Sigmoid colon (tissue), 4 donors: ENCODE data around the gene AMACR.

Source experiments
- EP300 ChIP-seq, 4 donors: sonication (generic); formaldehyde crosslinking; IDR thresholded peaks; one replicate each; pipeline ENCODE4 v1.6.1; 2017; ENCODE audit warnings: antibody characterized with exemption in 4 of 4
- POLR2A ChIP-seq, 2 donors: fragments of 450-650 bp; IDR thresholded peaks; one replicate each; pipeline ENCODE4 v1.6.1; 2016; ENCODE audit warnings: antibody characterized with exemption in 2 of 2, mild to moderate bottlenecking in 2 of 2, moderate library complexity in 2 of 2
- POLR2AphosphoS5 ChIP-seq, 4 donors: sonication (generic); formaldehyde crosslinking; IDR thresholded peaks; one replicate each; pipeline ENCODE4 v1.6.1; 2017; ENCODE audit warnings: antibody characterized with exemption in 4 of 4
- TF ChIP-seq, protein P1 (sequence below), 4 experiments: fragments of 450-650 bp in 3 of 4; fragments of 200-600 bp in 1 of 4; IDR thresholded peaks; one replicate each; pipeline ENCODE4 v1.5.1; 2016 to 2019; ENCODE audit warnings: antibody characterized with exemption in 4 of 4, mild to moderate bottlenecking in 3 of 4, moderate library complexity in 2 of 4

DNA sequence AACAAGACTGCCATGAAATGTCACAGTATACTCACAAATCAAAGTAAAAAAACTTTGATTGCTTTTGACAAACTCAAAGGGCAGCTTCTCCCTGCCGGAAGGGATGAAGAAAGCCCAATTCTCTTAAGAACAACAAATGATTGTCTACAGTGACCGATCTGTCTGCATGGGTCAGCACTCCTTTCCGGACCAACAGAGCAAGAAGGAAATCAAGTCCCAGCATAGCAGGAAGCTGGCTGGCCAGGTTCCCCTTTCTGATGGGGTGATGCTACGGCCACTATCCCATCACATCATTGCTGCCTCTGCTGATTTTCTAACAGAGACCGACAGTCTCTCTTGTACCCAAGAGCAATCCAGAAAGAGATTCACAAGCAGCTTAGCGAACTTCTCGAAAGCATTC, 34.5 kb upstream of the AMACR start:
- no peak for TF ChIP-seq POLR2A (IDR thresholded peaks at IDR 0.05)
- TF ChIP-seq, protein P1, sequence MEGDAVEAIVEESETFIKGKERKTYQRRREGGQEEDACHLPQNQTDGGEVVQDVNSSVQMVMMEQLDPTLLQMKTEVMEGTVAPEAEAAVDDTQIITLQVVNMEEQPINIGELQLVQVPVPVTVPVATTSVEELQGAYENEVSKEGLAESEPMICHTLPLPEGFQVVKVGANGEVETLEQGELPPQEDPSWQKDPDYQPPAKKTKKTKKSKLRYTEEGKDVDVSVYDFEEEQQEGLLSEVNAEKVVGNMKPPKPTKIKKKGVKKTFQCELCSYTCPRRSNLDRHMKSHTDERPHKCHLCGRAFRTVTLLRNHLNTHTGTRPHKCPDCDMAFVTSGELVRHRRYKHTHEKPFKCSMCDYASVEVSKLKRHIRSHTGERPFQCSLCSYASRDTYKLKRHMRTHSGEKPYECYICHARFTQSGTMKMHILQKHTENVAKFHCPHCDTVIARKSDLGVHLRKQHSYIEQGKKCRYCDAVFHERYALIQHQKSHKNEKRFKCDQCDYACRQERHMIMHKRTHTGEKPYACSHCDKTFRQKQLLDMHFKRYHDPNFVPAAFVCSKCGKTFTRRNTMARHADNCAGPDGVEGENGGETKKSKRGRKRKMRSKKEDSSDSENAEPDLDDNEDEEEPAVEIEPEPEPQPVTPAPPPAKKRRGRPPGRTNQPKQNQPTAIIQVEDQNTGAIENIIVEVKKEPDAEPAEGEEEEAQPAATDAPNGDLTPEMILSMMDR (IDR thresholded peaks at IDR 0.05), result no peak
- TF ChIP-seq EP300 (IDR thresholded peaks at IDR 0.05), result no peak
- TF ChIP-seq POLR2AphosphoS5 (IDR thresholded peaks at IDR 0.05), result no peak
